Measurements from ENCODE around the gene BAIAP3. TPM values are rescaled to one million over a fixed set of nuclear protein-coding genes. Genes with fewer than 3 reads are reported as not detected.

BAIAP3 gene
- total RNA-seq, 2 donors from 2014 or later: 0.35 to 2.4 TPM

DNA sequence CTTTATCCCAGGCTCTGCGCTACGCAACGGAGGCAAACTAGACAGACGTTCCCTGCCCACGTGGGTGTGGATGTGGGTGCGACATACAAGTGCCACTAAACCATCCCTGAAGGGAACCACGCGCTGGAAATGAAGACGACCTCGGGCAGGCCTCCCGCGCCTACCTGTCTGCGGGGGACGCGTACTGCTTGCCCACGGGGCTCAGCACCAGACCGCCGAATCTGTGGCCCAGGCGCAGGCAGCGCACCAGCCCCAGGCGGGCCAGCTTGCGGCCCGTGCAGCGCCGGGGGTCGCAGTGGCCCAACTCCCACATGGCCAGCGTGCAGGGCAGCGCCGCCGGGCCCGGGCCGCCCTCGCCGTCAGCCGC is 17.8 kb downstream of the BAIAP3 start:
- peak overlapping the region; percentile 89 to 97 for H3K4me3 ChIP-seq
- no peaks in the 10 kb centered on the region for H3K27me3 ChIP-seq
- TF ChIP-seq, protein P1, sequence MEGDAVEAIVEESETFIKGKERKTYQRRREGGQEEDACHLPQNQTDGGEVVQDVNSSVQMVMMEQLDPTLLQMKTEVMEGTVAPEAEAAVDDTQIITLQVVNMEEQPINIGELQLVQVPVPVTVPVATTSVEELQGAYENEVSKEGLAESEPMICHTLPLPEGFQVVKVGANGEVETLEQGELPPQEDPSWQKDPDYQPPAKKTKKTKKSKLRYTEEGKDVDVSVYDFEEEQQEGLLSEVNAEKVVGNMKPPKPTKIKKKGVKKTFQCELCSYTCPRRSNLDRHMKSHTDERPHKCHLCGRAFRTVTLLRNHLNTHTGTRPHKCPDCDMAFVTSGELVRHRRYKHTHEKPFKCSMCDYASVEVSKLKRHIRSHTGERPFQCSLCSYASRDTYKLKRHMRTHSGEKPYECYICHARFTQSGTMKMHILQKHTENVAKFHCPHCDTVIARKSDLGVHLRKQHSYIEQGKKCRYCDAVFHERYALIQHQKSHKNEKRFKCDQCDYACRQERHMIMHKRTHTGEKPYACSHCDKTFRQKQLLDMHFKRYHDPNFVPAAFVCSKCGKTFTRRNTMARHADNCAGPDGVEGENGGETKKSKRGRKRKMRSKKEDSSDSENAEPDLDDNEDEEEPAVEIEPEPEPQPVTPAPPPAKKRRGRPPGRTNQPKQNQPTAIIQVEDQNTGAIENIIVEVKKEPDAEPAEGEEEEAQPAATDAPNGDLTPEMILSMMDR (IDR thresholded peaks at IDR 0.05): no peak
- H3K36me3 ChIP-seq: peaks cover 24% of the 10 kb centered on the region
- H3K4me1 ChIP-seq: peaks cover 0 to 34% of the 10 kb centered on the region in 2 donors
- peak overlapping the region; percentile 68 to 75 for H3K27ac ChIP-seq
- DNase-seq (ENCODE audit: low spot score): no peak
- H3K9me3 ChIP-seq: no peaks in the 10 kb centered on the region

- Histone ChIP-seq H3K4me1 (peaks cover 0 to 34% of the 10 kb centered on the region in 2 donors), H3K27me3 (no peaks in the 10 kb centered on the region), H3K9me3 (no peaks in the 10 kb centered on the region), H3K27ac (peak within 1 kb of the TSS; percentile 68 to 75), H3K4me3 (peak within 1 kb of the TSS; percentile 89 to 97), H3K36me3 (peaks cover 24% of the 10 kb centered on the region)
- TF ChIP-seq, protein P1 (IDR thresholded peaks at IDR 0.05): no peak
- DNase-seq (ENCODE audit: low spot score): peak; percentile 81
Measured at GRCh38 chr16:1351582-1352362, 18.3 kb downstream of the BAIAP3 start, which contains the start of the genes GNPTG and TSR3. Gene GNPTG (plus strand): TSS chr16:1351931. CDS start chr16:1351966, 35 bp downstream. Gene TSR3 (minus strand): TSS chr16:1351878. CDS start chr16:1351804, 74 bp downstream.

DNA sequence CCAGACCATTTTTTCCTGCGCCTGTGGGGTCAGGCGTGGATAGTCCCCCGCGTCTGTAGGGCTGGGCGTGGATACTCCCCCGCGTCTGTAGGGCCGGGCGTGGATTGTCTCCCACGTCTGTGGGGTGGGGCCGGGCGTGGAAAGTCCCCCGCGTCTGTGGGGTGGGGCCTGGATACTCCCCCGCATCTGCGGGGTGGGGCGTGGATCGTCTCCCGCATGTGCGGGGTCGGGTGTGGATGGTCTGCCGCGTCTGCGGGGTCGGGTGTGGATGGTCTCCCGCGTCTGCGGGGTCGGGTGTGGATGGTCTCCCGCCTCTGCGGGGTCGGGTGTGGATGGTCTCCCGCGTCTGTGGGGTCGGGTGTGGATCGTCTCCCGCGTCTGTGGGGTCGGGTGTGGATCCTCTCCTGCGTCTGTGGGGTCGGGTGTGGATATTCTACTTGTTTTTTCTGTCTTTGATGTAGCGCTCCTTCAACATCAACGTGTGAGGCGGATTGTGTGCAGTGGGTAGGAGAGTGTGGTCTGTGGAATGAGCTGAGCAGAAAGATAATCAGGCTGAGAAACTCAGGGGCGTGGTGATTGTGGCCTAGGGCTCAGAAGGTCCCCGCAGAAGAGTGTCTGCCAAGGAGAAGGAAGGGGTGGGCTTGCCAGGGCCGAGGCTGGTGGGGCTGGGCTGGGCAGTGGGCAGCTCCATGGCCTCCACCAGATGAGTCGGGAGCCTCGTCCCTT is 21.5 kb downstream of the BAIAP3 start:
- TF ChIP-seq, protein P1 (IDR thresholded peaks at IDR 0.05): no peak

DNA sequence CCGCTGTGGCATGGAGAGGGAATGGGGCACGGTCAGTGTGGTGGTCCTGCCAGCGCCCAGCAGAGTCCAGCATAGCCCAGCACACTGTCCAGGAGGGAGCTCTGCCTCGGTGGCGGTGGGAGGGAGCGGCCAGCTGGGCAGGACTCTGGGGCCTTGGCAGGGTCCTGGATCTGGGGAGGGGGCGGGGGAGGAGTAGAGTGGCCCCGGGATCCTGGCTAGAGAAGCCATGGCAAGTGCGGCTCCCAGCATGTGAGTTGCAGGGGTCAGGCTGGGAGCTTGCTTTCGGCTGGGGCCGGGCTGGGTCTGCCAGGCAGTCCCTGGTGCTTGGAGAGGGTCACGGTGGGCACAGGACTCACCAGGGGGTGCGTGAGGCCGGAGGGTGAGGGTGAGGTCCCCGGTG is 22.1 kb downstream of the BAIAP3 start:
- Histone ChIP-seq H3K27ac (no peak overlapping the region), H3K36me3 (peaks cover 3% of the 10 kb centered on the region), H3K27me3 (no peaks in the 10 kb centered on the region), H3K4me1 (peaks cover 0 to 26% of the 10 kb centered on the region in 2 donors), H3K9me3 (no peaks in the 10 kb centered on the region), H3K4me3 (no peak overlapping the region)
- no peak for DNase-seq (ENCODE audit: low spot score)
- TF ChIP-seq, protein P1 (IDR thresholded peaks at IDR 0.05): no peak

More for the DNA sequence above, 21.5 kb downstream of the BAIAP3 start:
- DNase-seq (ENCODE audit: low spot score): no peak
- Histone ChIP-seq H3K36me3 (peaks cover 4% of the 10 kb centered on the region), H3K4me1 (peaks cover 0 to 32% of the 10 kb centered on the region in 2 donors), H3K27ac (no peak overlapping the region), H3K9me3 (no peaks in the 10 kb centered on the region), H3K4me3 (no peak overlapping the region), H3K27me3 (no peaks in the 10 kb centered on the region)

DNA sequence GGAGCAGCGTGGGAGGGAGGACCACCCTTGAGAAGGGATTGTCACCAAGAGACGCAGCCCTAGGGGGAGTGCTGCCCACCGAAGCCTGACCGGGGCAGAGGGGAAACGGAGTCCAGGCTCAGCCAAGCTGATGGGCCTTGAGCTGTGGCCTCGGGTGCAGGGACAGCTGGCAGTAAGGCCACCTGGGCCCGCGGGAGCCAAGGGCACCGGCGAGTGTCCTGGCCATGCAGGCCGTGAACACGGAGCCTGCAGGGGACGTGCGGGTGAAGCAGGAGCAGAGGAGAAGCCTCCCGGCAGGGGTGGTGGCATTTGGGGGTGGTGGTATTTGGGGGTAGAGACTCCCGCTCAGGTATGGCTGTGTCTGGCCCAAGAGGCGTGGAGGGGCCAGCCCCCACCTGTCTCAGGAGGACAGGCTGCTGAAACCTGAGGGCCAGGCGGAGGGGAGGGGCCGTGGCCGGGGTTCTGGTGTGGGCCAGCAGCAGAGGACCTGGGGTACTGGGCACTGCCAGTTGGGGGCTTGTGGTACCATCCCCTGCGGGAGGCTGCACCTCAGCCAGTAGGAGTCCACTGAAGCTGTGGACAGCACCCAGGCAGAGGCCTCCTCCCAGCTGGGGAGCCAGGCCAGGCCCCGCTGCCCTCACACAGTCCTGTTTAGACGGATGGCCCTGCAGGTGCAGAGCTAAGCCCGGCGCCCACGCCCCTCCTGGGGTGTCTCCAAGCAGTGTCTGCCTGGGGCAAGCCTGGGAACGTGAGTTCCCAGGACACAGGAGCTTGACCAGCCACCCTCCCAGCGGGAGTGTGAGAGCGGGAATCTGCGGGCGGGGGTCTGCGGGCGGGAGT is 22.8 kb downstream of the BAIAP3 start:
- Histone ChIP-seq H3K4me1 (peaks cover 0 to 19% of the 10 kb centered on the region in 2 donors), H3K4me3 (no peak overlapping the region), H3K27ac (no peak overlapping the region), H3K9me3 (no peaks in the 10 kb centered on the region), H3K27me3 (no peaks in the 10 kb centered on the region), H3K36me3 (peaks cover 10% of the 10 kb centered on the region)
- TF ChIP-seq, protein P1 (IDR thresholded peaks at IDR 0.05): no peak
- no peak for DNase-seq (ENCODE audit: low spot score)
